Measurements from ENCODE around the gene SERPINA5. TPM values are rescaled to one million over a fixed set of nuclear protein-coding genes. Genes with fewer than 3 reads are reported as not detected.

The SERPINA5 gene
- total RNA-seq, 2 donors from 2014 or later = 4.4 to 6.8 TPM

- Histone ChIP-seq H3K4me1 (ENCODE audit: control insufficient read depth in 1 of 2, low read depth in 2 of 2) (no peaks in the 10 kb centered on the region), H3K9me3 (no peaks in the 10 kb centered on the region), H3K36me3 (no peaks in the 10 kb centered on the region), H3K4me3 (no peak overlapping the region), H3K27me3 (replicated peaks; ENCODE audit: insufficient read depth) (no peaks in the 10 kb centered on the region), H3K27ac (no peak overlapping the region)
- no peak for TF ChIP-seq CTCF (IDR thresholded peaks at IDR 0.05)
- DNase-seq (ENCODE audit: low spot score) (no peak), ATAC-seq (ENCODE audit: insufficient number of reproducible peaks, low FRiP score, low read depth) (no peak)
Measured at GRCh38 chr14:94638339-94638738, 57.1 kb downstream of the SERPINA5 start.

GRCh38 chr14:94638961-94639817, 58.0 kb downstream of the SERPINA5 start:
- H3K27me3 ChIP-seq (replicated peaks; ENCODE audit: insufficient read depth) = no peaks in the 10 kb centered on the region
- H3K4me1 ChIP-seq (ENCODE audit: control insufficient read depth in 1 of 2, low read depth in 2 of 2) = no peaks in the 10 kb centered on the region
- H3K4me3 ChIP-seq = no peak overlapping the region
- no peaks in the 10 kb centered on the region for H3K36me3 ChIP-seq
- no peak for TF ChIP-seq CTCF (IDR thresholded peaks at IDR 0.05)
- ATAC-seq (ENCODE audit: insufficient number of reproducible peaks, low FRiP score, low read depth) = no peak
- no peak for DNase-seq (ENCODE audit: low spot score)
- H3K9me3 ChIP-seq = no peaks in the 10 kb centered on the region
- no peak overlapping the region for H3K27ac ChIP-seq

- Histone ChIP-seq H3K4me3 (no peak overlapping the region), H3K27me3 (replicated peaks; ENCODE audit: insufficient read depth) (no peaks in the 10 kb centered on the region), H3K36me3 (no peaks in the 10 kb centered on the region), H3K9me3 (no peaks in the 10 kb centered on the region), H3K4me1 (ENCODE audit: control insufficient read depth in 1 of 2, low read depth in 2 of 2) (no peaks in the 10 kb centered on the region), H3K27ac (no peak overlapping the region)
- DNase-seq (ENCODE audit: low spot score) = no peak
- ATAC-seq (ENCODE audit: insufficient number of reproducible peaks, low FRiP score, low read depth) = no peak
- TF ChIP-seq CTCF (IDR thresholded peaks at IDR 0.05) = no peak
Measured at GRCh38 chr14:94640721-94641631, 59.8 kb downstream of the SERPINA5 start.

- H3K9me3 ChIP-seq = no peaks in the 10 kb centered on the region
- no peaks in the 10 kb centered on the region for H3K27me3 ChIP-seq (replicated peaks; ENCODE audit: insufficient read depth)
- no peak for TF ChIP-seq CTCF (IDR thresholded peaks at IDR 0.05)
- no peak overlapping the region for H3K27ac ChIP-seq
- H3K36me3 ChIP-seq = no peaks in the 10 kb centered on the region
- H3K4me1 ChIP-seq (ENCODE audit: control insufficient read depth in 1 of 2, low read depth in 2 of 2) = no peaks in the 10 kb centered on the region
- DNase-seq (ENCODE audit: low spot score) (no peak), ATAC-seq (ENCODE audit: insufficient number of reproducible peaks, low FRiP score, low read depth) (no peak)
- no peak overlapping the region for H3K4me3 ChIP-seq
Measured at GRCh38 chr14:94641632-94641955, 60.4 kb downstream of the SERPINA5 start.

Other genes starting within 250 kb of the SERPINA5 start
- gene SERPINA2, start 214.7 kb upstream of the SERPINA5 start, total RNA-seq = not detected
- 10 to 100 TPM; 15.2 to 22.4 TPM for gene SERPINA1, start 192.8 kb upstream of the SERPINA5 start, total RNA-seq
- not detected for gene SERPINA11, start 128.6 kb upstream of the SERPINA5 start, total RNA-seq
- 1 to 10 TPM in 1 of 2 donors, not detected in 1; 2.3 TPM for gene SERPINA9, start 105.2 kb upstream of the SERPINA5 start, total RNA-seq
- not detected for gene SERPINA12, start 72.0 kb upstream of the SERPINA5 start, total RNA-seq
- gene SERPINA4, start 20.0 kb upstream of the SERPINA5 start, total RNA-seq = not detected
- 100 to 1,000 TPM; 140 to 252 TPM for gene SERPINA3, start 31.0 kb downstream of the SERPINA5 start, total RNA-seq
- gene GSC, start 188.7 kb downstream of the SERPINA5 start, total RNA-seq = 1 to 10 TPM in 1 of 2 donors, not detected in 1; 2.1 TPM

Measured in thoracic aorta (tissue), 2 donors.